Neural cell (in vitro differentiated cells): ENCODE data around the gene DBP. TPM values are rescaled to one million over a fixed set of nuclear protein-coding genes. Genes with fewer than 3 reads are reported as not detected.

Source experiments
- H2AFZ ChIP-seq: fragments of 200-600, 300-800 bp; sonication (generic), shearing (Covaris generic); 2 replicates; pipeline ENCODE4 v1.6.0; 2014; ENCODE audit warnings: low read depth, mild to moderate bottlenecking, antibody characterized with exemption, low read length, moderate library complexity
- H3F3A ChIP-seq: fragments of 200-600 bp; shearing (Covaris generic); 2 replicates; pipeline ENCODE4 v1.6.1; 2016; ENCODE audit warnings: mild to moderate bottlenecking, moderate library complexity, mixed read lengths, antibody characterized with exemption, low read length; ENCODE audit not compliant: insufficient read depth, poor library complexity, severe bottlenecking
- H3K27ac ChIP-seq: fragments of 200-600, 300-800 bp; sonication (generic), shearing (Covaris generic); 2 replicates; pipeline ENCODE4 v1.5.1; 2014; ENCODE audit warnings: mild to moderate bottlenecking, low read length, moderate library complexity
- H3K27me3 ChIP-seq: fragments of 300-800, 200-600 bp; sonication (generic), shearing (Covaris generic); 2 replicates; pipeline ENCODE4 v1.6.0; 2014; ENCODE audit warnings: mild to moderate bottlenecking, low read depth, low read length, moderate library complexity; ENCODE audit not compliant: insufficient read depth
- H3K36me3 ChIP-seq: fragments of 300-800, 200-600 bp; sonication (generic), shearing (Covaris generic); 2 replicates; pipeline ENCODE4 v1.5.1; 2014; ENCODE audit warnings: mild to moderate bottlenecking, antibody characterized with exemption, low read length, moderate library complexity; ENCODE audit not compliant: insufficient read depth
- H3K4me2 ChIP-seq: fragments of 300-800, 200-600 bp; sonication (generic), shearing (Covaris generic); 2 replicates; pipeline ENCODE4 v1.6.0; 2014; ENCODE audit warnings: mild to moderate bottlenecking, low read length
- H3K4me3 ChIP-seq: fragments of 300-800, 200-600 bp; sonication (generic), shearing (Covaris generic); 2 replicates; pipeline ENCODE4 v1.5.1; 2014; ENCODE audit warnings: mild to moderate bottlenecking, low read length, moderate library complexity
- H3K79me2 ChIP-seq: fragments of 200-600 bp; shearing (Covaris generic); replicated peaks from 2 replicates; pipeline ENCODE4 v1.6.0; 2014; ENCODE audit warnings: mild to moderate bottlenecking, low read length, moderate library complexity; ENCODE audit not compliant: insufficient read depth
- H3K9ac ChIP-seq: fragments of 300-800, 200-600 bp; sonication (generic), shearing (Covaris generic); 2 replicates; pipeline ENCODE4 v1.6.1; 2016; ENCODE audit warnings: mild to moderate bottlenecking, low read length, mixed read lengths
- H3K9me2 ChIP-seq: fragments of 200-600 bp; shearing (Covaris generic); 2 replicates; pipeline ENCODE4 v1.6.1; 2016; ENCODE audit warnings: mild to moderate bottlenecking, low read length, mixed read lengths; ENCODE audit not compliant: insufficient read depth
- H3K9me3 ChIP-seq: fragments of 200-600, 300-800 bp; sonication (generic), shearing (Covaris generic); 2 replicates; pipeline ENCODE4 v1.6.1; 2016; ENCODE audit warnings: mild to moderate bottlenecking, mixed run types, low read length, moderate library complexity, mixed read lengths
- H4K20me1 ChIP-seq: fragments of 200-600 bp; shearing (Covaris generic); 2 replicates; pipeline ENCODE4 v1.6.1; 2016; ENCODE audit warnings: mild to moderate bottlenecking, mixed run types; ENCODE audit not compliant: insufficient read depth
- CTCF ChIP-seq: fragments of 450-650 bp; IDR thresholded peaks from 2 replicates; pipeline ENCODE4 v1.5.1; 2014; ENCODE audit warnings: antibody characterized with exemption, mild to moderate bottlenecking, moderate library complexity; ENCODE audit not compliant: poor library complexity, severe bottlenecking
- EP300 ChIP-seq: fragments of 450-650 bp; conservative IDR thresholded peaks from 2 replicates; pipeline ENCODE4 v1.6.1; 2014; ENCODE audit warnings: antibody characterized with exemption, mild to moderate bottlenecking, moderate library complexity; ENCODE audit not compliant: poor library complexity, severe bottlenecking
- EZH2 ChIP-seq: fragments of 200-600, 300-800 bp; shearing (Covaris generic), sonication (generic); IDR thresholded peaks from 2 replicates; pipeline ENCODE4 v1.6.1; 2014; ENCODE audit warnings: antibody characterized with exemption, low read length, borderline replicate concordance, mild to moderate bottlenecking; ENCODE audit not compliant: insufficient read depth, poor library complexity, severe bottlenecking
- MXI1 ChIP-seq: fragments of 450-650 bp; conservative IDR thresholded peaks from 2 replicates; pipeline ENCODE4 v1.6.1; 2014; ENCODE audit warnings: antibody characterized with exemption, mild to moderate bottlenecking; ENCODE audit not compliant: poor library complexity, severe bottlenecking
- POLR2AphosphoS5 ChIP-seq: IDR thresholded peaks from 2 replicates; pipeline ENCODE4 v1.6.1; 2012
- RAD21 ChIP-seq: fragments of 450-650 bp; conservative IDR thresholded peaks from 2 replicates; pipeline ENCODE4 v1.6.1; 2014; ENCODE audit warnings: antibody characterized with exemption, mild to moderate bottlenecking, moderate library complexity
- REST ChIP-seq: IDR thresholded peaks from 2 replicates; pipeline ENCODE4 v1.6.1; 2012; ENCODE audit warnings: borderline replicate concordance
- SMC3 ChIP-seq: fragments of 450-650 bp; conservative IDR thresholded peaks from 2 replicates; pipeline ENCODE4 v1.6.1; 2014; ENCODE audit warnings: antibody characterized with exemption, mild to moderate bottlenecking, moderate library complexity; ENCODE audit not compliant: poor library complexity
- TAF1 ChIP-seq: IDR thresholded peaks from 2 replicates; pipeline ENCODE4 v1.6.1; 2012; ENCODE audit warnings: low read depth
- polyA plus RNA-seq: library from polyadenylated mRNA; depleted of rRNA; stranded (reverse); fragments of >200 nt; gene quantifications from 2 replicates; pipeline ENCODE4 v1.2.3, GENCODE V29; 2014

Gene DBP
- polyA plus RNA-seq, 1 donor from 2014 or later, result 3.6 TPM

GRCh38 chr19:48654299-48655059 is 17.3 kb upstream of the DBP start:
- no peak for TF ChIP-seq SMC3
- no peak for TF ChIP-seq EZH2
- no peak for TF ChIP-seq EP300
- no peak for TF ChIP-seq POLR2AphosphoS5
- TF ChIP-seq TAF1, result no peak
- TF ChIP-seq MXI1, result no peak
- no peak for TF ChIP-seq RAD21
- TF ChIP-seq REST, result no peak
- no peak for TF ChIP-seq CTCF
- Histone ChIP-seq H3K9ac (no peak overlapping the region), H3K4me3 (no peak overlapping the region), H3K27me3 (no peaks in the 10 kb centered on the region), H3K4me2 (no peak overlapping the region), H2AFZ (no peak overlapping the region), H3K36me3 (no peaks in the 10 kb centered on the region), H3F3A (no peaks in the 10 kb centered on the region), H3K9me3 (no peaks in the 10 kb centered on the region), H4K20me1 (no peaks in the 10 kb centered on the region), H3K79me2 (no peaks in the 10 kb centered on the region), H3K9me2 (no peaks in the 10 kb centered on the region), H3K27ac (no peak overlapping the region)

- H3K36me3 ChIP-seq, result no peaks in the 10 kb centered on the region
- H3K9me3 ChIP-seq, result no peaks in the 10 kb centered on the region
- no peaks in the 10 kb centered on the region for H3K27me3 ChIP-seq
- H2AFZ ChIP-seq, result no peak overlapping the region
- H4K20me1 ChIP-seq, result no peaks in the 10 kb centered on the region
- H3F3A ChIP-seq, result no peaks in the 10 kb centered on the region
- H3K4me2 ChIP-seq, result no peak overlapping the region
- H3K27ac ChIP-seq, result no peak overlapping the region
- TF ChIP-seq CTCF (no peak), POLR2AphosphoS5 (no peak), MXI1 (no peak), TAF1 (no peak), SMC3 (no peak), EP300 (no peak), RAD21 (no peak), EZH2 (no peak), REST (no peak)
- no peaks in the 10 kb centered on the region for H3K9me2 ChIP-seq
- H3K4me3 ChIP-seq, result no peak overlapping the region
- H3K9ac ChIP-seq, result no peak overlapping the region
- H3K79me2 ChIP-seq, result no peaks in the 10 kb centered on the region
These were observed 14.5 kb upstream of the DBP start for GRCh38 chr19:48651683-48652048.
